DMS53 treated with DMSO at 0.1 percent for 48 hours (cell line): Measurements from ENCODE around the gene PTPRM.

Experiments
- DNase-seq: peaks from one replicate; lab custom pipeline; 2025; ENCODE audit not compliant: unreplicated experiment; lab: John Stamatoyannopoulos, UW

The PTPRM gene

DNA sequence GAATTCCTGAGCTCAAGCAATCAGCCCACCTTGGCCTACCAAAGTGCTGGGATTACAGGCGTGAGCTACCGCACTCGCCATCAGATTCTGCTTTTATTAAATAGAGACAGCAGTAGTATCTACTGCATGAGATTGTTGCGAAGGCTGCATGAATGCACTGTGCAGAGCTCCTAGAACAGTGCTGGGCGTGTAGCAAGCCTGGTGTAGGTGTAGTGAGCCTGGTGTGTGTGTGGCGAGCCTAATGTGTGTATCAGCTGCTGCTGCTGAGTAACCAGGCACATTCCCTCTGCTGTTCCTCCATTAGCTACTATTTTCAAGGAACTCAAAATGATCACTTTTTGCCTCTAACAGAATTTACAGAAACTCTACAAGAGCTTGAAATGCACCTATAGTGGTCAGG, 57.6 kb downstream of the PTPRM start:
- DNase-seq = no peak

DNA sequence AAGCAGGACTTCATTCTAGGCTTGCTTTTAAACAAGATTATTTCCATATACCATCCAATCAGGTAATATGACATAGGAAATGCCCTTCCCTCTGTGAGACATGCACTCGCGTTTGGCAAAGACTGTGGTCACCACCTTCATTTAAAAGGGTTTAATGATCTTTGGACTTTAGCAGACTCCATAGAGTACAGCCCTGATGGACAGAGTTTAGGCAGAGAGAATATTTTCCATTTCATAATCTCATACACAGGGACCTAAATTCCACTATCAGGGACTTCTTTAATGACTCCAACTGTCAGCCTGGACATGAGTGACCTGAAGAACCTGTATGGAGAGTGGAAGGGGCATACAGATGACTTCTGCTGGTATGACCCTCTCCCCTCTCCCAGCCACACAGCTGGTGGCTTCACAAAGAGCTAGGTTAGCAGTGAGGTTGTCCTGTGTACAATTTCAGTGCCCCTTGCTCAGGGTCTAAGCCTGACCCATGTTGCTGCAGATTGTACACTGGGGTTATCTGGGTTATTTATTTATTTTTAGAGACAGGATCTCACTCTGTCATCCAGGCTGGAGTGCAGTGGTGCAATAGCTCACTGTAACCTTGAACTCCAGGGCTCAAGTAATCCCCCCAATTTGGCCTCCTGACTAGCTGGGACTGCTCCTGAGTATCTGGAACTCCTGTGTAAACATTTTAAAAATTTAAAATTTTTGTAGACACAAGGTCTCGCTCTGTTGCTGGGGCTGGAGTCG, 59.2 kb downstream of the PTPRM start:
- DNase-seq = no peak

DNA sequence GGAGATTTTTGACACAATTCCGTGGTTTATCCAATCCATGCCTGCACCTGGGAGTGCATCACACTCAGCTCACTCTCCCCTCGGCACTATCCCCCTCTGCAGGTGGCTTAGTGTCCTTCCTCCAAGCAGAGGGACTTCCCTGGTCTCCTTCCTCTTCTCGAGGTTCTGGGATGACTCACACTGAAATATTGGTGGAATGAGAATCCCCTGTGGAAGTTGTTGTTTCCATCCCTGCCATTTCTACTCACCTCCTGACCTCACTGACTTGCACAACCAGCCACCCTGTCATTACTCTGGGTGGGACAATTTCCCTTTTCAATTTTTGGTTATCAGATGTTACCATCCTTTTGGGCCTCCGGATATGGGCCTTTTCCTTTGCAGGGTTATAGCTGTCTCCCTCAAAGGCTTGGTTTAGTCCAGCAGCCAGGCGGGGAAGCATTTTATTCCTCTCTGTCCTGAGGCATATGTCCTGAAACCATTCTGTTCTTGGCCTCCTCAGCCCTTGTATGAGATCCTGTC, 59.9 kb downstream of the PTPRM start:
- DNase-seq = no peak

DNA sequence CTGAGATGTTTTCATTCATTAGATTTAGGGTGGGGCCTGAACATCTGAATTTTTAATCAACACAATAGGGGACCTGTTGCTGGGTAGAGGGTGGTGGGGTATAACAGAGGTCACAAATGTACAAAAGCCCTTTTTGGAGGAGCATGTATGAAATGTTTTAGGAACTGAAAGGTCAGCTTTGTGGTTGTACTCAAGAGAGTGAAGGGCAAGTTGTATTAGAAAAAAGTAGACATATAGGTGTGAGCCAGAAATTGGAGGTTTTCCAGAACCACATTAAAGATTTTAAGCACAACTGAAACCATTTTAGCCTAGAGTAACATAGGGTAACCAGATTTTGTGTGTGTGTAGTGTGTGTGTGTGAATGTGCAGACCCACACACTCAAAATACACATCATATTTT, 62.3 kb downstream of the PTPRM start:
- no peak for DNase-seq

DNA sequence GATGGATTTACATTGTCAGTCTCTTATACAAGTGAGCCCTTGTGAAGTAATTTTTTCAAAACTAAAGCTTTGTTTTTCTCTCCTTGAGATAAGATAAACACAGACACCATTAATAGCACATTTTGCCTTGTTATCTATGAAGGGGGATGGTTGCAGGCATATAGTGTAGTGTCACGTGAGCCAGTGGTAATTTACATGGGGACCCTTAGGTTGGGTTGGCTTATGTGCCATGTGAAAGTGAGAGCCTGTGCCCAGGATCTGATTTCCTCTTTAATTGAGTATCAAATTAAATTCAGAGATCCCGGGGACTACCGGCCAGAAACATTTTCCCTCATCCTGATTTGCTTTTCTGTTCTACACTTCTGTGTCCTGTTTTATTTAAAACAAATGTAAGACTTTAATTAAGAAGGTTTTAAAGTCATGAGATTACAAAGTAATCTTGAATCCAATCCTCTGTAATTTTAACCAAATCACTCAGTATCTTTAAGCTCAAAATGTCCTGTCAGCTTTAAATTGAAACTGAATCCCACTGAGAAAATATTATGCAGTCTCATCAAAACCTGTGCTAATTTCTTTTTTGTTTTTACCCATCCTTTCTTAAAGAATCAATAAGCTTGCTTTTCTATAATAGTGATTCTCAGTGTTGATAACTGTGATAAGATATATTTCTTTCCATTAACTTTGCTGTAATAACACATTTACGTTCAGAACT, 63.8 kb downstream of the PTPRM start:
- DNase-seq = no peak

DNA sequence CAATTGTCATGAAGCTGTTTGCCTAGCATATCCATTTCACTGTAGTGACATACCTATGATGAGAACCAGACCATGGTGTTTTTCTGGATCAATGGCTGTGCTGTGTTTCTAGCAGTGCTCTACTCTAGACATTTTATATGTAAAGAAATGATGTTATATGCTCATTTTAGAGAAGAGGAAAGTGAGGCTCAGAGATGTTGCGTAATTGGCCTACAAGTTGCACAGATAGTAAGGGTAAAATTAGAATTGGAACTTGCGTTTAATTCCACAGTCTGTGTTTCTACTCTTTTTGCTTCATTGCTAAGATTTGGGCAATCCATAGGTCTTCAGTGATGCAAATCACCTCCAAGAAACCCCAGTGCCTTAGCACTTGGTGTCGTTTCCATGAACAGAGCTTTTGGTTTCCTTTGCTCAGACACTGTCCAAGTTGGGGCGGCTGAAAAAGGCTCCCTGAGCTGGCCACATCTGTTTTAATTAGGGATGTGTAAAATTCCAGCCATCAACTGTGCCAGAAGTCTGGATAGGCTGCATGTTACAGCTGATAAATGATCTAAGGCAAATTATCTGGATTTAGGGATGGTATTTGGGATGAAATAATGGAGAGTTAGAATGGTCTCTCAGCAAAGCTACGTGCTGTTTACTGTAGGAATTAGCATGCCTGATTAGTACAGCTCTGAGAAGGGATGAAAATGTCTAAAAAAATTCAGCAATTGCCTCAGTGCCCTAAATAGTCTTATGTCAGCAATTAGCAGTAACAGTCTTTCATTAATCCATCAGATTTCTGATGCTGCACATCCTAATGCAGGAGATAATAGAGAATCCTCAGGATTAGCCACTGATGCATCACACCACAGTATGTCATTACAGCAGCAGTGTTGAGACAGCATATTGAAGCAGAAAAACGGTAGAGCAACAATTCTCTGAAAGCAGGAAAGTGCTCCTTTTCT, 65.3 kb downstream of the PTPRM start:
- no peak for DNase-seq

DNA sequence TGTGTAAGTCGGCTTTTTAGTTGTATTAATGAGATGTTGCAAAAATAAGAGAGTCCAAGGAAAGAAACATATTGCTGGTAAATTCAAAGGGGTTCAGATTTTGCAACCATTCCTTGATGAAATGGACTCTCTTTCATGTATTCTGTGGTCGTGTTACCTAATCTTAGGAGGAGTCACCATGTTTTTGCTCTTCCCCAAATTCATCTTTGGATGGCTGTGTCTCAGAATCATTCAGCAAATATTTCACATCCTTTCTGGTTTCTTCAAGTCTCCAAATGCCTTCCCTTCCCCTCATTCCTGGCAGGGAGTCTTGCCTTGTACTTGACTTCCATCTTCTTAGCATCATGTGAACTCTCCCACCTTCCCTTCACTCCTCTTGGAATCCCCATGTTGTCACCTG, 66.1 kb downstream of the PTPRM start:
- no peak for DNase-seq

DNA sequence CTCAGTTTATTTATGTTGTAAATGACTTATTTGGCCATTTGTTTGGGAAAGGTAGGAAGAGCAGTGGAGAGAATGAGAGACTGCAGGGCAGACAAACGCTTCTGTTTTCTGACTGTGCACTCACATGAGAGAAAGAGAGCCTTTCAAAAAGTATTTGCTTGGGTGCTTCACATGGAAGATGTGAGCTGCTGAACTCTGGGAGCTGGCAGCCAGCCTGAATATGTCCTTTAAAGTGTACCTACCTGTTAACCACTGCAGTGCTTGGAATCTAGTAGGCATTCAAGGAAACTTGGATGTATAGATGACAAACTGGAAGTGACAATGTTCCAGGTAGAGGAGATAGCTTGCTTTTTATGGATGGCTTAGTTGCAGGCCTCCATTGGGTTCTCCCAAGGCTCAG, 68.8 kb downstream of the PTPRM start:
- DNase-seq = no peak

DNA sequence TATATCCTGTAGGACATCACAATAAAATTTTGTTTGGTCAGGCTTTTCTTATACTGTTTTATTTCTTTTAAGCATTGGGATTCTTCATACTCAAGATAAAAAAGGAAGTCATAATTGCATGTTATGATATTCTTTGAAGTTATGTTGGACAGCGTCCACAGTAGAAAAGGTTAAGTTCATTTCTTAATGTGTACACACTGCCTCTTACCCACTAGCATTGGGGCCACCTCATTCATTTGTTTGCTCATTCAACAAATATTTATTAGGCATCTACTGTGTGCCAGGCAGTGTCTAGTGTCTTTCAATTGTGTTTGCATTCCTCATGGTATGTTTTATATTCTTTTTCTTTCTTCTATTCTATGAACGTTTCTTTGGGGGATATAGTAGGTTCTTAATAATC, 70.2 kb downstream of the PTPRM start:
- DNase-seq = peak; percentile 70

DNA sequence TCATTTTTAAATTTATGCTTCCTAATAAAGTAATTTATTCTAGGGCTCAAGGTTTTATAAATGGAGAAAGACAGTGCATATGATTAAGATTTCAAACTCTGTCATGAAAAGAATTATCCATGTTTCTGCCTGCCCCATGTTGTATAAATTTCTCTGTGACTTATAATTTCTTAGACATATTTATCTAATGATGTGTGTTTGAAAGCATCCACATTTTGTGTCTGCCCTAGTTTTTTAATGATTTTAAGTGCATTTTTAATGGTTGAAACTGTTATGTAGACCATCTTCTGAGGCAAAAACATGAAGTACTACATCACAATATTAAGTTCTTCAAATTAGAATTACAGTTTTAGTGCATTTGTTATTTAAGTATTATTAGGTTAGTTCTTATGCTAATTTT, 71.2 kb downstream of the PTPRM start:
- no peak for DNase-seq

DNA sequence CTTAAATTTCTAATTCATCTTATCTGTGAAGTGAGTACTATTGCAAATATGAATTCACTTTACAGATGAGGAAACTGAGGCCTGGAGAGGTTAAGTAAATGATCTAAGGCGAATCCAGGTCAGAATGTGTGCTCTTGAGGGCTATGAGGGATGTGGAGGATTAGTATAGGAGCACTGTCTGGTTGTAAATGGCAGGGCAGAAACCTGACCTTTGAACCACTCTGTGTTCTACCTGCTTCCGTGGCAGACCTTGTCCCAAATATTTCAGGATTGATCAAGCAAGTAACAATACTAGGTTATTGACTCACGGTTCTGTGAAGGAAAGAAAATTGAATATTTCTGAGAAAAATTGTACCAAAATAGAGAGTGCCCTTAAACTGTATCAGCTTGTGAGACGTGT, 74.7 kb downstream of the PTPRM start:
- DNase-seq = peak; percentile 23

DNA sequence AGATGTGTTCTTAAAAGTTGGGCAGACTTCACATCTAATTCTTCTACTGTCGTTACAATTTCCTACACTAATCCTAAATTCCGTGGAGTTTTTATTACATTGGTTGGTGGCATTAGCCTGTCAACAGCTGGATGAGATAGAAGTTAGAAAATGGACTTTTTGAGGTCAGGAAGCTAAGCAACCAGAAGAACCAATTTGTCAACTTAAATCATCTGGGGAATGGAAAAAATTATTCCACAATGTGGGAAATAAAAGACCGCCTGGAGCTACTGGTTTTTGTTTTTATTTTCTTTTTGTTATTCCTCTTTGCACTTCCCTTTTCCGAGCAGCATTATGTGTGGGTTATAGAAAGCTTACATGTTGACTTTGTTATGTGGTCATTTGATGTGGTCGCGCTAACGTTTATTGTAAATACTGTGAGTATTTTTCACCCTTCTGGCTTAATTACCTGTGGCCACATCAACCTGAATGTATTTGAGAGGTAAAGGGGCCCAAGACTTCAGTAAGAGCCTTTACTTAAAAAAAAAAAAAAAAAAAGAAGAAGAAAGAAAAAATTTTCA, 75.3 kb downstream of the PTPRM start:
- peak; percentile 21 for DNase-seq

DNA sequence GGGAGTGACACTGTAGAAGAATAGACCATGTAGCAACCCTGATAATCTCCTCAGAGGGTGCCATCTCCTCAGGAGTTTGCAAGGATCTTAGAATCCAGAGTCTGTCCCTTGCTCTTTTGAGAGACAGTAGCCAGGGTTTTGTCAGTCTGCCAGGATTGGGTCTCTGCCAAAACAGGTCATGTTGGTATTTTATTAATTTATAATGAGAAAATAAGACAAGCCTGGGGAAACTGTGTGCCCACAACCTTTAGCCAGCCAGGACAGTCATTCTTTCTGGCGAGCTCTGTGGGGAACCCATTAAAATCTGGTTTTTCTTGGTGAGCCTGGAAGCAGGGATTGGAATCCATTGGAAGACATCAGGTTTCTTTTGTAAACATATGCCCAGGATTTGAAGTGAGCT, 78.6 kb downstream of the PTPRM start:
- DNase-seq = peak; percentile 66

DNA sequence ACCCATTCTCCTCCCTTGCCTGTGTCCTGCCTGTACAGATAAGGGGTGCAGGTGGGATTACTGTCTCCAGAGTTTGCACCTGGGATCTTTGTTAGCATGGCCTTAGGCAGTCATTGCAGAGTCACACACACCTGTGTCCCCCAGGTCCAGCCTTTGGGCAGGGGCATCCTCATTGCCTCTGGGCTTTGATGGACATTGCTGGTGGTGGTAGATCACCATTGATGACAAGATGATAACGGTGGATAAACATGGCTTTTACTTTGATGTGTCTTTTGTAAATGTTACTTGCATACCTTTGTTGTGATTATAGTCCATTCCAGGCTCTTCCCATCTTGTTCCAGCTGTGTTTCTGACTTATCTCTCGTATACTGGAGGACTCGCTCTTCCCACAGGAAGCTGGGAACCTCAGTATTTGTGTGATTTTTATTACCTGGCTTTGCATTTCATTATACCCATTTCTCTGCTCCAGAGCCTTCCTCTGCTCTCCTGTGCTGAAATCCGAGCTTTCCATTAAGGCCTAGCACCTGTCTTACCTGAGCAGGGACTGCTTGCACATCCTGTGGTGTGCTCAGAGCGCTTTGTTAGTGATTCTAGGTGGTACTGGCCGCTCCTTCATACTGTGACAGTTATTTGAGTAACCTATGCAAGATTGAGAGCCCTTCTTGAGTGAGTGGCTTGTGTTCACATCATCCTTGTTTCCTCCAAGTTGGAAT, 79.2 kb downstream of the PTPRM start:
- peak; percentile 41 for DNase-seq

DNA sequence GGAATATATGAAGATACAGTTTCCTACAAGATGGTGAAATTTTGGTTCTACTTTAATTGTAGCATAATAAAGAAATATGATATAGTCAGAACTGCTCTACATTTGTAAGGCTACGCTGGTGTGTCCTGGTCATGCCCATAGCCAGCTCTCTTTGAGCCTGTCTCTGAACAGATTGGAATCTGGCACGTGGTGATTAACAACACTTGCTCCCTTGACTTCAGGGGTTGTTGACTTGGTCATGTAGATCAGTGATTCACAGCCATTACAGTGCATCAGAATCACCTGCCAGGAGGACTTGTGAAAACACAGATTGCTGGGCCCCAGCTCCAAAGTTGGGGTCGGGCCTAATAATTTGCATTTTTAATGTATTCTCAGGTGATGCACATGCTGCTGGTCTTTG, 80.4 kb downstream of the PTPRM start:
- DNase-seq = no peak

DNA sequence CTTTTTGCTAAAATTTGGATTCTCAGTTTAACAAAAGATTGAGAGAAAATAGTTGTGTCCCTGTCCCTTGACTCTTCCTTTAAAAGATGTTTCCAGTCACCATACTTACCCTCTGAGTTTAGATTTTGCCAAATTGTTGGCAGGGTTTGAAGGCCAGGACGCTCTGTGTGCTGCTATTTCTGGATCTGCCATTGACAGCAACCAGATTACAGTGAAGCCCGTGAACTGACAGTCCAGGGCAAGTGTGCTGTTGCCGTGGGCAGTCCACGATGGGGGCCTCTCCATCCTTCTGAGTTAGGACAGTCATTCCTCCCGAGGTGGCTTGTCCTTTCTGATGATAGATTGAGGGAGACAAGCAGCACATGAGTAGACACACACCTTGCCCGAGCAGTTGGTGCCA, 89.9 kb downstream of the PTPRM start:
- no peak for DNase-seq

DNA sequence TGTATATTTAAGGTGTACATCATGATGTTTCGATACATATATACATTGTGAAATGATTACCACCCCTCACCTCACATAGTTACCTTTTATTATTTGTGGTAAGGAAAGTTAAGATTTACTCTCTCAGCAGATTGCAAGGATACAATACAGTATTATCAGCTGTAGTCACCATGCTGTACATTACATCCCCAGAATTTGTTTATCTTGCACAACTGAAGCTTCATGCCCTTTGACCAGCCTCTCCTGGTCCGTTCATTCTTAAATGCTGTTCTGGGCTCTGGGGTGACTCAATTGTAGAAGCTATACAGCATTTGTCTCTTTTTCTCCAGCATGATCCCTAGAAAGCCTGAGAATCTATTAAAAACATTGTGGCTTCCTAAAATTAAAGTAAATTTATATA, 90.8 kb downstream of the PTPRM start:
- DNase-seq = no peak

DNA sequence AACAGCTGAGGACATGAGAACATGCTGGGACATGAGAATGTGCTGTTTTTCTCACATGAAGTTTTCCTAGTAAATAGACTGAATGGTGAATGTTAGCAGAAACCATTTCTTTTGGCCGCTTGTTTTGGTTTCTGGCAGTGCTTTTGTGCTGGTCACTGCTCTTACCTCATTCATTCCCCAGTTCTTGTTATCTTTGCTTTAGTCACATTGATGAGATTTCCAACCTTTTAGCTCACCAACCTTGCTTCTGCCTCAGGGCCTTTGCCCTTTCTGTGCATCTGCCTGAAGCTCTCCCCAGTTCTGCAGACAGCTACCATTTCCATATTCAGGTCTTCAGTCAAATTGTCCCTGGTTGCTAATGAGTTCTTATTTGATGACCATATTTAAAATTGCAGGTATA, 91.6 kb downstream of the PTPRM start:
- no peak for DNase-seq

DNA sequence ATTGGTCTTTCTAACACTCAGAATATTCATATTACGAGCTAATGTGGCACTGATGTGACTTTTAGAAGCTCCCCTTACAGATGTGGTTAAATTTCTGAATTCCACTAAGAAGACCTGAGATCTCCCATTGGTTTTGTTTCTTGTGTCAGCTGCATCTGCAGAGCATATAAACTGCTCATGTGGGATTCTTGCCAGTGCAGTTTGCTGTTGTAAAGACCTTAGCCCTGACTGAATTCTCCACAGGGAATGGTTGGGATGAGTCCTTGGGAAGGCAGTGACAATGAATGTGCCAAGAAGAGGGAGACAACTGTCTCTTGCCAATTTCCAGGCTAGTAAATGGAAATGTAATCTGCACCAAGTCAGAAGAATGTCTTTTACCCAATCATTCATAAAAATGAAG, 94.1 kb downstream of the PTPRM start:
- no peak for DNase-seq

DNA sequence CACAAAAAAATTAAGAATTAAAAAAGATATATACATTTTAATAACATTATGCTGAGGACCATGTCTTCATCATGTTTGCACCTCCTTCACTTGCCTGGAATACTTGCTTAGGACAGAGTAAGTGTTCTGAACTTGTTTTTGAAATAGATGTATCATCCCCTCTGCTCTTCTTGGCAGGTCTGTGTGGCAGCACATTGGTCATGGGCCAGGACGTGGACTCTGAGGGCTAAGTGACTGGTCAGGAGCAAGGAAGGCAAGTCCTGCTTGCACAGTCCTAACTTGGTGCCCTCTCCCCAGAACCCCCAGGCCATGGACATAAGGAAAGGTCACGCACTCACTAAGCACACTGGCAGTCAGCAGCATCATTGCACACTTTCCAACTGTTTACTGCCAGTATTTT, 95.8 kb downstream of the PTPRM start:
- DNase-seq = no peak
